LNCaP clone FGC (cell line): Measurements from ENCODE around the gene CPNE4.
A peak's percentile ranks its signal among the peaks of the same experiment; 100 is the strongest.
"Not testable (repeated sequence)": the region's sequence is repeated elsewhere in the genome, so short reads cannot be mapped to it uniquely, and the experiment has no call there.

Experiments
- DNase-seq: peaks from one replicate; pipeline ENCODE4 v3.0.0-alpha.2; 2011; ENCODE audit warnings: low read depth
- H3K4me3 ChIP-seq: 2 replicates; pipeline ENCODE4 v1.5.1; 2011; ENCODE audit warnings: mild to moderate bottlenecking, low read depth, low read length, control low read depth
- CTCF ChIP-seq: IDR thresholded peaks from 2 replicates; pipeline ENCODE4 v1.5.1; 2012; ENCODE audit warnings: mild to moderate bottlenecking; ENCODE audit not compliant: control insufficient read depth, insufficient read depth; ENCODE audit errors: extremely low read depth

CPNE4 gene

GRCh38 chr3:131502530-131503319 lies 532.1 kb downstream of the CPNE4 start, which contains the start of gene MRPL3:
TSS of gene MRPL3 (minus strand) at chr3:131502971. CDS start at chr3:131502821, 150 bp downstream.
- peak within 1 kb of the TSS; percentile 83 for H3K4me3 ChIP-seq
- peak; percentile 71 for DNase-seq
- TF ChIP-seq CTCF: no peak

GRCh38 chr3:131501949-131502348 lies 532.9 kb downstream of the CPNE4 start:
- H3K4me3 ChIP-seq: peak overlapping the region; percentile 83
- DNase-seq: no peak
- no peak for TF ChIP-seq CTCF

- DNase-seq: no peak
- no peak overlapping the region for H3K4me3 ChIP-seq
- no peak for TF ChIP-seq CTCF
Observed at GRCh38 chr3:131494706-131495105, 540.1 kb downstream of the CPNE4 start.

GRCh38 chr3:131491775-131492174 lies 543.0 kb downstream of the CPNE4 start:
- DNase-seq: no peak
- no peak for TF ChIP-seq CTCF
- H3K4me3 ChIP-seq: no peak overlapping the region

- DNase-seq: no peak
- no peak for TF ChIP-seq CTCF
Observed at GRCh38 chr3:131491084-131491483, 543.7 kb downstream of the CPNE4 start.

GRCh38 chr3:131486545-131486944 lies 548.3 kb downstream of the CPNE4 start:
- not testable (repeated sequence) for H3K4me3 ChIP-seq

More at GRCh38 chr3:131491084-131491483, 543.7 kb downstream of the CPNE4 start:
- H3K4me3 ChIP-seq: no peak overlapping the region

GRCh38 chr3:131485119-131485518 lies 549.7 kb downstream of the CPNE4 start:
- DNase-seq: no peak
- no peak overlapping the region for H3K4me3 ChIP-seq
- TF ChIP-seq CTCF: no peak

More at GRCh38 chr3:131486545-131486944, 548.3 kb downstream of the CPNE4 start:
- not testable (repeated sequence) for DNase-seq
